ENCODE measurements around the gene SLC6A15.

The SLC6A15 gene

GRCh38 chr12:84912198-84913128, at the start of gene SLC6A15:
TSS of gene SLC6A15 (minus strand) at chr12:84912799. CDS start at chr12:84892120, 20,679 bp downstream.
- no peak for DNase-seq

GRCh38 chr12:84960918-84961317, 48.3 kb upstream of the SLC6A15 start:
- no peak for DNase-seq

DNA sequence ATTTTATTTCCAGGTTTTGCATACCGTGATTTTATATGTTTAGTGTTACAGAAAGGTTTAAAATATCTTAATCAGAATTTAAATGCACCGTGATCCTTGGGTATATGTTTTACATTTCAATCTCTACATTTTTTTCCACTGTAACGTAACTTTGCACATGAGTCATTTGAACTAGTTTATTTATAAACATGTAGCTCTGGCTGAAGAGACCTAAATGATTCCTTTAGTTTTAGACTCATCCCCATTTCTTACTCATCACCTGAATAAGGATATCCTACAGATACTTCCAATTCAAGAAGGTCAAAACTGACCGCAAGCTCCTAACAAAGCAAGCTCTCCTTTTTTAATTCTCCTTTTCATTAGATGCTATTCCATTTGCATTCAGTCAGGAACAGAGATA, 42.7 kb upstream of the SLC6A15 start:
- no peak for DNase-seq

GRCh38 chr12:84954415-84954814, 41.8 kb upstream of the SLC6A15 start:
- DNase-seq = no peak

- no peak for DNase-seq
These were observed 38.5 kb upstream of the SLC6A15 start for GRCh38 chr12:84950971-84951546.

GRCh38 chr12:84946753-84947152, 34.2 kb upstream of the SLC6A15 start:
- DNase-seq = no peak

DNA sequence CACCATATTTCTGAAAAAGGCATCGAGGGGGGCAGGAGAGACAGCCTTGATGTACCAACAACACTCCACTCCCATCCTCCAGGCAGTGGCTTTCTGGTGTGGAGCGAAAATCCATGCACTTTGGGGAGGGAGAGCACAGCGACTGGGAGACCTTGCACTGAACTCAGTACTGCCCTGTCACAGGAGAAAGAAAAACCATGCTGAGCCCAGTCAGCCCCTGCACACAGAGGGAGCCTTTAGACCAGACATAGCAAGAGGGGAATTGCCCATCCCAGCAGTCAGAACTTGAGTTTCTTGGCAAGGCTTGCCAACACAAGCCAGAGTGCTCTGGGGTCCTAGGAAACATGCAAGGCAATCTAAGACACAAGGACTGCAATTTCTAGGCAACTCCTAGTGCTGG, 24.8 kb upstream of the SLC6A15 start:
- no peak for DNase-seq

DNA sequence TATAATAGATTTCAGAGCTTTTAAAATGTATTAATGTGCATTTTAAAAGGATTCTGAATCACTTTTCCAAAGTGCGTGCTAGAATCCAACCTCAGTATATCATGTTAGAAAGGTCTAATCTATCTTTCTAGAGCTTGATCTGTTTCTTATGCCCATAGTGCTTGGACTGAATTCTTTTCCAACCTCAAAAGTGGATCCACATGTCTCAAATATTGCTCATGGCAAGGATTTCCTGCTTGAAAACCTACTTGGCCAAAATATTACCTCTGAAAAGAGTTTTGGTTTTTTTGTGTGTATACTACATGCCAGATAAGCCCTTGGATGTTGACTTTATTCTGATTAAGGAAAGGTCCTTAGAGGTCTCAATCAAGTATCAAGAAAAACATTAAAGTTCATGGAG, 16.9 kb upstream of the SLC6A15 start:
- DNase-seq = peak; percentile 26

GRCh38 chr12:84924981-84925380, 12.4 kb upstream of the SLC6A15 start:
- DNase-seq = peak; percentile 61

DNA sequence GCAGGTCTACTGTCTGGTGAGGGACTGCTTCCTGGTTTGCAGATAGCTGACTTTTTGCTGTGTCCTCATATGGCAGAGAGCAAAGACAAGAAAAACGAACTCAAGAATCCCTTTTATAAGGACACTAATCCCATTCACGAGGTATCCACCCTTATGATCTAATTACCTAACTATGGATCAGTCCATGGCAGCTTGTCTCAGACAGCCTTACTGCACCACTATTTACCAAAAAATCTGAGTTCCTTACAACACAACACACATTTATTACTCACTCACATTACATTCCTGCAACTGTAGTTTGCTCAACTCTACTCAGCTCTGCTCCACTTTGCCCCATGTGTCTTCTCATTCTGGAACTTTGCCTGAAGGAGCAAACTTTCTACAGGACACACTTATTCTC, 10.1 kb upstream of the SLC6A15 start:
- peak; percentile 42 for DNase-seq

- peak; percentile 89 for DNase-seq
These were observed 7.7 kb upstream of the SLC6A15 start for GRCh38 chr12:84920331-84920730.

- DNase-seq = peak; percentile 73
These were observed 6.7 kb upstream of the SLC6A15 start for GRCh38 chr12:84919271-84919670.

DNA sequence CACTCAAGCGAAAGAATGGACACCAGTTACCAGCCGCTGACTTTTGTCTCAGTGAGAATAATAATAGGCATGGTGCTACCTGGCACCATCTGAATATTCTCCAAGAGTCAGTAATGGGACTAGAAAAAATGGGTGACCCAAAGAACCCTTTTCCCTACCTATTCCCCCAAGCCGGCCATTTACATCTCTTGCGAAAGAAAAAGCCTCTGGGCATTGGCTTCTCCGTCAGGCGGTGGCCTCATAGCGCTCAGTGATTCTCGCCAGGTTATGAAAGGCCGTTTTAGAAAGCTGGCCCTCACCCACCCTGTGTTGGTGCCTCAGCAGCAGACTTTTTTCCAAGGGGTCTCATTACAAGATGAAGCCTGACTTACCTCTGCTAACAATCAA, 523 bp upstream of the SLC6A15 start:
- no peak for DNase-seq

GRCh38 chr12:84911271-84912197, 1.1 kb downstream of the SLC6A15 start:
- peak; percentile 40 for DNase-seq

- no peak for DNase-seq
These were observed 1.9 kb downstream of the SLC6A15 start for GRCh38 chr12:84910549-84911241.

DNA sequence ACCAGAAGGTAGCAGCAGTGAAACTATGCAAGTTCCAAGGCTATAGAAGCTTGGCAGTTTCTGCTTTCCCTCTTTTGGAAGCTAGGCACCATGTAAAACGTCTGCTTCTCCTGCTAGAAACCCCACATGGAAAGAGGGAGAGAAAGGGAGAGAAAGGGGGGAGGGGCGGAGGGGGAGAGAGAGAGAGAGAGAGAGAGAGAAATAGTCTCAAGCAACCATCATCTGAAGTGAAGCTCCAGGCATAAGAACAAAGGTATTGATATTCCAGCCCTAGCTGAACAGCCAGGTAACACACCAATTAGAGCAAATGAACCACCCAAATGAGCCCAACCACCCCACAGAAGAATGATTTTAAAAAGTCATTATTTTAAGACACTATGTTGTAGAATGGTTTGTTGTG, 8.5 kb downstream of the SLC6A15 start:
- no peak for DNase-seq

- DNase-seq = no peak
These were observed 21.3 kb downstream of the SLC6A15 start for GRCh38 chr12:84891106-84891838.

- DNase-seq = no peak
These were observed 22.8 kb downstream of the SLC6A15 start for GRCh38 chr12:84889818-84890217.

GRCh38 chr12:84888861-84889260, 23.7 kb downstream of the SLC6A15 start:
- no peak for DNase-seq

DNA sequence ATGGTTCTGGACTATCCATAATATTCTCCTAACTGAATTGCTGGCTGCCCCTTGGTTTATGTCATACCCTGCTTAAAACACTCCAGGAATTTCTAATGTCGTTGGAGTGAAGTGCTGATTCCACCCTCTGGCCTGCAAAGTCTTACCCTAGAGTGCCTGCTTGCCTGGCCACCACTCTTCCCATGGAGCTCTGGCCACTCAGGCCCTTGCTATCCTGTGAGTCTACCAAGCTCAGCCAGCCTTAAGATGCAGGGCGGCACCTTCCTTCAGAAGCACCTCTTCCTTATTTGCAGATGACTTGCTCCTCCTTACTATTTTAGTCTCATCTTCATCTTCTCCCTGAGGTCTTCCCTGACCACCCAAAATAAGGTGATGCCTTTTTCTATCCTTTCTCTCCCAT, 35.3 kb downstream of the SLC6A15 start:
- no peak for DNase-seq

DNA sequence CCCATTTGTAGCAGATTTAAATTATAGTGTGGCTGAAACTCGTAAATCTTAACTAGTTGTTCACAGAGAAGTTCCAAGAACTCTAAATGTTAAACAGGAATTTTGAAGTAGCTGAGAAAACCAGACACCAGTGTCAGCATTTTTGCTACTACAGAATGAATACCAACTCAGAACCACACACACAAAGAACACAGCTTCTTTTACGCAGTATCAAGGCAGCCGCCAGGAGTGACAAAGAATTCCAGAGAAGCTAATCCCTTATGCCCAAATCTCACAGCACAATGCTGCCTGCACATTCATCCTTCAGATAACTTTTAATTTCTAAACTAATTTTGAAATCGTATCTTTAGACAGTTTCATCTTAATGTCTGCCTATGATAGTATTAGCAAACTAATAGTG, 37.4 kb downstream of the SLC6A15 start:
- DNase-seq = no peak

- DNase-seq = no peak
These were observed 37.8 kb downstream of the SLC6A15 start for GRCh38 chr12:84874825-84875139.
